ENCODE data around the gene TMEM190. TPM values are rescaled to one million over a fixed set of nuclear protein-coding genes. Genes with fewer than 3 reads are reported as not detected.

TMEM190 gene
- total RNA-seq, 1 experiment from 2014 or later: 0.74 TPM

GRCh38 chr19:55391702-55392615 is 15.3 kb downstream of the TMEM190 start:
- in situ Hi-C loops (cut with HindIII; ENCODE audit: low pct_unique_long_range_greater_than_20kb, low sequenced_read_pairs) (no loop called here), intact Hi-C loops (cut with micrococcal nuclease; ENCODE audit: unreplicated experiment) (no loop called here)
- no peak overlapping the region for H3K4me3 ChIP-seq (ENCODE audit: low read depth in 2 of 2, low read length in 2 of 2)
- ATAC-seq (peak; percentile 19; the same call in 1 of the 2 replicates), DNase-seq (ENCODE audit: low read depth, low spot score) (no peak)
- ChIA-PET CTCF (no interaction called here), POLR2A (no interaction called here)
- peaks cover 15% of the 10 kb centered on the region for H3K36me3 ChIP-seq (ENCODE audit: control insufficient read depth, insufficient read depth, low read length)
- no peaks in the 10 kb centered on the region for H3K9me3 ChIP-seq (ENCODE audit: control insufficient read depth, insufficient read depth, low read depth, low read length)
- no TSS peak for BruUV-seq (replicated peaks)
- no peak for TF ChIP-seq REST (IDR thresholded peaks at IDR 0.05; ENCODE audit: insufficient read depth in 1 of 2, low read depth in 2 of 2, low read length in 1 of 2)
- no peak for TF ChIP-seq CTCF (IDR thresholded peaks at IDR 0.05)
- TF ChIP-seq POLR2AphosphoS5 (IDR thresholded peaks at IDR 0.05; ENCODE audit: low read depth, low read length): no peak
- no peak for TF ChIP-seq SIN3A (IDR thresholded peaks at IDR 0.05; ENCODE audit: borderline replicate concordance, insufficient read depth, low read depth, low read length)
- no peak for TF ChIP-seq TCF7L2 (IDR thresholded peaks at IDR 0.05; ENCODE audit: low read depth, low read length)
- H3K27me3 ChIP-seq (ENCODE audit: control insufficient read depth, insufficient read depth, low read length): no peaks in the 10 kb centered on the region
- peaks cover 52% of the 10 kb centered on the region for H3K4me1 ChIP-seq (ENCODE audit: control insufficient read depth, insufficient read depth, low read length)
- H3K27ac ChIP-seq (ENCODE audit: low read length): no peak overlapping the region

DNA sequence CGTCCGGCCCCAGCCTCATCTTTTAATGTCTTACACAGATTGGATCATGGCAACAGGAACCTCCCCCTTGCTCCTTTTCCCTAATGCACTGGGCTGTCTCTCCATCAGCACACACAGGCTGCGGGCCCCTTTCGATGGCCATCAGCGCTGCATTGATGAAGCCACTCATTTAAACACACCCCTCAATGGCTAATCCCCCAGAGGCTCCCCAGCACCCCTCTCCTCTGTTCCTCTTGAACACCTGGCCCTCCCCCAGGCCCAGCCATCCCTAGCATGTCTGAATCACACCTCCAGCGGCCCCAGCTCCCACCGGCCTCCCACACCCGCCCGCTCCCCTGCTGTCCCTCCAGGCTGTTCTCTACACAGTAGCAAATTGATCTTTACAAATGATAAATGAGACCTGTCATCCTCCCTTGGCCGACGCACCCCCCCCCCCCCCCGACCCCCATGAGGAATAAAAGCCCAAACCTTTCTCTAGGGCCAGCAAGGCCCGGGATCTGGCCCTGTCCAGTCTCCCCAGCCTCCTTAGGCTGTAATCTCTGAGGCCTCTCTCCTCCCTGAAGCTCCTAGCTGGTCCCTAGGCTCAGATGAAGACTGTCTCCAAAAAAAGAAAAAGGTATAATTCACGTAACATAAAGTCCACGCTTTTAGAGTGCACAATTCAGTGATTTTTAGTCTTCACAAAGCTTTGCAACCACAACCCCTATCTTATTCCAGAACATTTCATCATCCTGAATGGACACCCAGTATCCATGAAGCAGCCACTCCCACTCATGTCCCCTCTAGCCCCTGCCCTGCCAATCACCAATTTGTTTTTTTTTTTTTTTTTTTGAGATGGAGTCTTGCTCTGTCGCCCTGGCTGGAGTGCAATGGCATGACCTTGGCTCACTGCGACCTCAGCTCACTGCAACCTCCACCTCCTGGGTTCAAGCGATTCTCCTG is 16.5 kb downstream of the TMEM190 start:
- DNase-seq (ENCODE audit: low read depth, low spot score) (no peak), ATAC-seq (peak; percentile 23; the same call in 1 of the 2 replicates)
- no peaks in the 10 kb centered on the region for H3K27me3 ChIP-seq (ENCODE audit: control insufficient read depth, insufficient read depth, low read length)
- TF ChIP-seq CTCF (IDR thresholded peaks at IDR 0.05) (no peak), TCF7L2 (IDR thresholded peaks at IDR 0.05; ENCODE audit: low read depth, low read length) (no peak), REST (IDR thresholded peaks at IDR 0.05; ENCODE audit: insufficient read depth in 1 of 2, low read depth in 2 of 2, low read length in 1 of 2) (no peak), SIN3A (IDR thresholded peaks at IDR 0.05; ENCODE audit: borderline replicate concordance, insufficient read depth, low read depth, low read length) (no peak), POLR2AphosphoS5 (IDR thresholded peaks at IDR 0.05; ENCODE audit: low read depth, low read length) (no peak)
- H3K9me3 ChIP-seq (ENCODE audit: control insufficient read depth, insufficient read depth, low read depth, low read length): no peaks in the 10 kb centered on the region
- in situ Hi-C loops (cut with HindIII; ENCODE audit: low pct_unique_long_range_greater_than_20kb, low sequenced_read_pairs): no loop called here
- H3K4me3 ChIP-seq (ENCODE audit: low read depth in 2 of 2, low read length in 2 of 2): no peak overlapping the region
- H3K36me3 ChIP-seq (ENCODE audit: control insufficient read depth, insufficient read depth, low read length): peaks cover 9% of the 10 kb centered on the region
- intact Hi-C loops (cut with micrococcal nuclease; ENCODE audit: unreplicated experiment): no loop called here
- H3K4me1 ChIP-seq (ENCODE audit: control insufficient read depth, insufficient read depth, low read length): peaks cover 41% of the 10 kb centered on the region
- no TSS peak for BruUV-seq (replicated peaks)
- H3K27ac ChIP-seq (ENCODE audit: low read length): no peak overlapping the region
- ChIA-PET CTCF (no interaction called here), POLR2A (interaction anchor here (0.6 kb wide), 1 partner anchor 133 kb away, joined by 3 read pairs; no protein-coding TSS in a partner anchor)
